IMR-90 (cell line): ENCODE data around the gene EMX1. TPM values are rescaled to one million over a fixed set of nuclear protein-coding genes. Genes with fewer than 3 reads are reported as not detected.

Experiments
- ATAC-seq: fragments of 200-7000 bp; cut with Tn5 transposase; 2 replicates; pipeline ENCODE4 v1.9.1; 2020; ENCODE audit warnings: low read depth, mild to moderate bottlenecking, moderate library complexity
- BruUV-seq: library from RNA; stranded (reverse); fragments of 400-500 nt; replicated peaks from 2 replicates; lab custom pipeline; 2021; lab: Mats Ljungman, UMichigan
- CTCF ChIA-PET: fragments of 300-600 bp; formaldehyde crosslinking; extraction: SDS; loops from one replicate; lab custom pipeline; 2021; ENCODE audit warnings: antibody characterized with exemption; lab: Yijun Ruan, JAX
- POLR2A ChIA-PET: fragments of 300-600 bp; sonication (Branson Sonifier 250); formaldehyde crosslinking; loops from one replicate; lab custom pipeline; 2022; ENCODE audit warnings: antibody characterized with exemption; ENCODE audit not compliant: unreplicated experiment; lab: Charles Lee
- DNase-seq: peaks from one replicate; pipeline ENCODE4 v3.0.0; 2013
- H2AFZ ChIP-seq: replicated peaks from 2 replicates; pipeline ENCODE3; 2013; ENCODE audit warnings: low read length, mild to moderate bottlenecking; ENCODE audit not compliant: poor library complexity
- H2AK5ac ChIP-seq: 2 replicates; pipeline ENCODE4 v1.6.1; 2013; ENCODE audit warnings: low read depth, low read length, inconsistent platforms
- H2AK9ac ChIP-seq: replicated peaks from 2 replicates; pipeline ENCODE3; 2013; ENCODE audit warnings: mild to moderate bottlenecking, low read depth, low read length, moderate library complexity; ENCODE audit not compliant: poor library complexity
- H2BK120ac ChIP-seq: 2 replicates; pipeline ENCODE4 v1.6.1; 2013; ENCODE audit warnings: low read depth, low read length, inconsistent platforms
- H2BK15ac ChIP-seq: 3 replicates; pipeline ENCODE4 v1.6.1; 2013; ENCODE audit warnings: low read depth, low read length, inconsistent platforms
- H2BK20ac ChIP-seq: 2 replicates; pipeline ENCODE4 v1.6.1; 2013; ENCODE audit warnings: low read depth, mild to moderate bottlenecking, inconsistent platforms, low read length, moderate library complexity
- H2BK5ac ChIP-seq: 2 replicates; pipeline ENCODE4 v1.6.1; 2013; ENCODE audit warnings: mild to moderate bottlenecking, low read depth, low read length, inconsistent platforms; ENCODE audit not compliant: poor library complexity, severe bottlenecking
- H3K14ac ChIP-seq: replicated peaks from 2 replicates; pipeline ENCODE4 v1.6.1; 2013; ENCODE audit warnings: low read depth, low read length, inconsistent platforms
- H3K18ac ChIP-seq: 2 replicates; pipeline ENCODE4 v1.6.1; 2013; ENCODE audit warnings: low read depth, low read length, control low read depth
- H3K23ac ChIP-seq: 2 replicates; pipeline ENCODE4 v1.6.1; 2013; ENCODE audit warnings: low read depth, low read length, inconsistent platforms
- H3K27ac ChIP-seq: 2 replicates; pipeline ENCODE4 v1.5.1; 2013; ENCODE audit warnings: mild to moderate bottlenecking, control low read depth, low read length; ENCODE audit not compliant: insufficient read depth
- H3K27me3 ChIP-seq: 2 replicates; pipeline ENCODE4 v1.6.1; 2013; ENCODE audit warnings: low read length; ENCODE audit not compliant: control insufficient read depth, insufficient read depth
- H3K36me3 ChIP-seq: 2 replicates; pipeline ENCODE4 v1.6.1; 2013; ENCODE audit warnings: low read length, mixed read lengths; ENCODE audit not compliant: control insufficient read depth, insufficient read depth
- H3K4ac ChIP-seq: 2 replicates; pipeline ENCODE4 v1.6.1; 2013; ENCODE audit warnings: low read depth, low read length, inconsistent platforms
- H3K4me1 ChIP-seq: 2 replicates; pipeline ENCODE4 v1.6.1; 2013; ENCODE audit warnings: low read length, mixed read lengths; ENCODE audit not compliant: control insufficient read depth, insufficient read depth
- H3K4me2 ChIP-seq: 2 replicates; pipeline ENCODE4 v1.6.1; 2013; ENCODE audit warnings: low read depth, mild to moderate bottlenecking, control low read depth, low read length, moderate library complexity
- H3K4me3 ChIP-seq: 2 replicates; pipeline ENCODE4 v1.5.1; 2013; ENCODE audit warnings: low read depth, mild to moderate bottlenecking, control low read depth, low read length, moderate library complexity; ENCODE audit not compliant: insufficient read depth
- H3K56ac ChIP-seq: 2 replicates; pipeline ENCODE4 v1.6.1; 2013; ENCODE audit warnings: low read length, inconsistent platforms; ENCODE audit not compliant: insufficient read depth; ENCODE audit errors: extremely low read depth
- H3K79me1 ChIP-seq, 2 experiments: 2 replicates each; pipeline ENCODE4 v1.6.1; 2013; ENCODE audit warnings: low read length in 2 of 2, inconsistent platforms in 1 of 2, low read depth in 1 of 2
- H3K9ac ChIP-seq: 2 replicates; pipeline ENCODE4 v1.6.1; 2013; ENCODE audit warnings: low read depth, low read length, control low read depth
- H3K9me1 ChIP-seq: 2 replicates; pipeline ENCODE4 v1.6.1; 2013; ENCODE audit warnings: low read length, inconsistent platforms; ENCODE audit not compliant: insufficient read depth
- H3K9me3 ChIP-seq: 2 replicates; pipeline ENCODE4 v1.6.1; 2013; ENCODE audit warnings: low read length; ENCODE audit not compliant: control insufficient read depth, insufficient read depth
- H4K20me1 ChIP-seq: 2 replicates; pipeline ENCODE4 v1.6.1; 2013; ENCODE audit warnings: low read length, inconsistent platforms; ENCODE audit not compliant: insufficient read depth
- H4K5ac ChIP-seq: 2 replicates; pipeline ENCODE4 v1.6.1; 2013; ENCODE audit warnings: mild to moderate bottlenecking, low read depth, low read length, control low read depth
- H4K8ac ChIP-seq, 2 experiments: 2 replicates each; pipeline ENCODE4 v1.6.1; 2013; ENCODE audit warnings: low read depth in 2 of 2, low read length in 2 of 2, control low read depth in 1 of 2, inconsistent platforms in 1 of 2
- H4K91ac ChIP-seq: 2 replicates; pipeline ENCODE4 v1.6.1; 2013; ENCODE audit warnings: low read depth, low read length, inconsistent platforms; ENCODE audit not compliant: insufficient read depth
- MAFK ChIP-seq: IDR thresholded peaks from 2 replicates; pipeline ENCODE4 v1.6.1; 2012; ENCODE audit warnings: low read depth, low read length, improper control_type of control experiment
- RAD21 ChIP-seq: IDR thresholded peaks from 2 replicates; pipeline ENCODE4 v1.6.1; 2012; ENCODE audit warnings: low read length, improper control_type of control experiment
- WGBS, 2 experiments: methylation state at CpG; one replicate each; pipeline versions ENCODE4 v1.1.5 to v1.1.7; 2013; ENCODE audit warnings: missing lambda C conversion rate in 2 of 2; ENCODE audit not compliant: insufficient read length in 1 of 2; ENCODE audit errors: extremely low coverage in 2 of 2; 5-methylcytosine and 5-hydroxymethylcytosine counted together
- dilution Hi-C: fragments of 300-500 bp; cut with HindIII; formaldehyde crosslinking; loops from one replicate; pipeline ENCODE4 v1.14.3; 2018; ENCODE audit warnings: low sequenced_read_pairs; ENCODE audit not compliant: unreplicated experiment
- in situ Hi-C: fragments of 300-500 bp; cut with MboI; formaldehyde crosslinking; loops from 3 replicates; pipeline ENCODE4 v1.14.3; 2019; ENCODE audit warnings: low sequenced_read_pairs, inconsistent platforms, mixed read lengths
- intact Hi-C: fragments of 100-400 bp; cut with micrococcal nuclease; formaldehyde crosslinking; loops from 2 replicates; pipeline ENCODE4 v1.10.0; 2022
- polyA plus RNA-seq, 3 experiments: library from polyadenylated mRNA; depleted of rRNA; stranded (reverse); fragments of >200 nt; gene quantifications; 2 replicates each; pipeline ENCODE4 v1.2.3, GENCODE V29; 2012; ENCODE audit warnings: low replicate concordance in 1 of 3
- total RNA-seq: library from RNA; depleted of rRNA; stranded (reverse); fragments of >200 nt; gene quantifications from 2 replicates; pipeline ENCODE4 v1.2.3, GENCODE V29; 2012

The EMX1 gene
- total and polyA plus RNA-seq, 2 of the 4 experiments (the other 2 are of a cell fraction) = not detected

DNA sequence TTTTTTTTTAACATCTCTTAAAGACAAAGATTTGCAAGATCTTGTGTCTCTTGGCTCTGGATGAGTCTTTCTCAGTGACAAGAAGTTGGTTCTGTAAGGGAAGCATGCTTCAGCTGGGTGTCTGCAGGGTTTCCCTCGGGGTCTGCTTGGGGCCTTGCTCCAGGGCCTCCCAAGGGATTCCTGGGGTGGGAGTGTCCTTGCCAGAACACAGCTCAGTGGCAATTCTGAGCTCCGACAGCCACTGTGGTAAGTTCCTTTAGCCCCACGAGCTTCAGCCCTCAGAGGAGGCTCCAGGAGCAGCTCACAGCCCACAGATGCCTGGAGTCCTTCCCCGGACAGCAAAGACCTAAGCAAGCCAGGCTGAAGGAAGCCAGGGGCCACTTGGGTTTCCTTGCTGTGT is 52.4 kb downstream of the EMX1 start:
- Histone ChIP-seq H2BK5ac (no peak overlapping the region), H4K91ac (no peak overlapping the region), H2BK15ac (no peak overlapping the region), H4K20me1 (no peaks in the 10 kb centered on the region), H3K4me1 (no peaks in the 10 kb centered on the region), H3K14ac (no peak overlapping the region), H4K5ac (no peak overlapping the region), H3K27me3 (no peaks in the 10 kb centered on the region), H3K27ac (no peak overlapping the region), H3K4me3 (no peak overlapping the region), H3K9ac (no peak overlapping the region), H4K8ac (no peak overlapping the region), H2BK120ac (no peak overlapping the region), H2AK9ac (no peak overlapping the region), H3K36me3 (0 out of 2 replicates have a peak, but pooled peaks cover 3% of the 10 kb centered on the region), H3K4me2 (no peak overlapping the region), H2AFZ (no peak overlapping the region), H2BK20ac (no peak overlapping the region), H3K4ac (no peak overlapping the region), H3K56ac (no peak overlapping the region), H2AK5ac (no peak overlapping the region), H3K9me1 (peaks cover 7% of the 10 kb centered on the region; the same call in 1 of the 2 replicates), H3K23ac (no peak overlapping the region), H3K18ac (no peak overlapping the region), H3K9me3 (no peaks in the 10 kb centered on the region), H3K79me1 (no peaks in the 10 kb centered on the region)
- BruUV-seq = no TSS peak
- in situ Hi-C loops (loop anchor here (5.0 kb wide), 1 partner anchor 77 kb away; no protein-coding TSS in a partner anchor), dilution Hi-C loops (no loop called here), intact Hi-C loops (no loop called here)
- TF ChIP-seq RAD21 (no peak), MAFK (no peak)
- 61% methylated on average over 4 of the region's 4 CpGs; no CpG with 5 or more reads in 1 of the 2 experiments for WGBS, 2 experiments
- CTCF ChIA-PET = interaction anchor here (0.7 kb wide), 1 partner anchor 51 kb away, joined by 3 read pairs; no protein-coding TSS in a partner anchor
- no peak for DNase-seq
- POLR2A ChIA-PET = no interaction called here
- ATAC-seq = no peak
